ENCODE results near the gene ZNF497.
"Not testable (repeated sequence)": the region's sequence is repeated elsewhere in the genome, so short reads cannot be mapped to it uniquely, and the experiment has no call there.

The ZNF497 gene

GRCh38 chr19:58393725-58394033 lies 31.1 kb upstream of the ZNF497 start:
- no peak for DNase-seq

- DNase-seq, result no peak
These were observed 30.6 kb upstream of the ZNF497 start for GRCh38 chr19:58392945-58393724.

GRCh38 chr19:58388175-58388526 lies 25.6 kb upstream of the ZNF497 start:
- no peak for DNase-seq

GRCh38 chr19:58387338-58388174 lies 25.0 kb upstream of the ZNF497 start:
- DNase-seq, result peak; percentile 63

- DNase-seq, result peak; percentile 98
These were observed 24.2 kb upstream of the ZNF497 start, which contains the start of gene RPS5 for GRCh38 chr19:58386576-58387337. TSS of gene RPS5 (plus strand) at chr19:58387269. CDS start at chr19:58388138, 869 bp downstream.

- DNase-seq, result peak; percentile 75
These were observed 23.5 kb upstream of the ZNF497 start for GRCh38 chr19:58385891-58386575.

GRCh38 chr19:58385313-58385890 lies 22.9 kb upstream of the ZNF497 start:
- no peak for DNase-seq

GRCh38 chr19:58382997-58383603 lies 20.5 kb upstream of the ZNF497 start:
- peak; percentile 60 for DNase-seq

- DNase-seq, result no peak
These were observed 19.1 kb upstream of the ZNF497 start for GRCh38 chr19:58381460-58382212.

- DNase-seq, result peak; percentile 99
These were observed 18.3 kb upstream of the ZNF497 start, which contains the start of gene ZNF837 for GRCh38 chr19:58380662-58381459. TSS of gene ZNF837 (minus strand) at chr19:58381030. CDS start at chr19:58369332, 11,698 bp downstream.

- DNase-seq, result no peak
These were observed 17.6 kb upstream of the ZNF497 start for GRCh38 chr19:58380037-58380661.

- DNase-seq, result no peak
These were observed 16.7 kb upstream of the ZNF497 start for GRCh38 chr19:58379246-58379645.

GRCh38 chr19:58376724-58377123 lies 14.2 kb upstream of the ZNF497 start:
- DNase-seq, result not testable (repeated sequence)

GRCh38 chr19:58374200-58374599 lies 11.6 kb upstream of the ZNF497 start:
- no peak for DNase-seq

GRCh38 chr19:58372311-58373133 lies 10.0 kb upstream of the ZNF497 start:
- DNase-seq, result no peak

- no peak for DNase-seq
These were observed 6.2 kb upstream of the ZNF497 start for GRCh38 chr19:58368561-58369360.

GRCh38 chr19:58367698-58368454 lies 5.3 kb upstream of the ZNF497 start:
- DNase-seq, result no peak
